ENCODE data around the gene SPTB. TPM values are rescaled to one million over a fixed set of nuclear protein-coding genes. Genes with fewer than 3 reads are reported as not detected.
"Not testable (repeated sequence)": the region's sequence is repeated elsewhere in the genome, so short reads cannot be mapped to it uniquely, and the experiment has no call there.

The SPTB gene
- polyA plus RNA-seq, 4 donors: 13.1 to 19.2 (median 15.3) TPM

DNA sequence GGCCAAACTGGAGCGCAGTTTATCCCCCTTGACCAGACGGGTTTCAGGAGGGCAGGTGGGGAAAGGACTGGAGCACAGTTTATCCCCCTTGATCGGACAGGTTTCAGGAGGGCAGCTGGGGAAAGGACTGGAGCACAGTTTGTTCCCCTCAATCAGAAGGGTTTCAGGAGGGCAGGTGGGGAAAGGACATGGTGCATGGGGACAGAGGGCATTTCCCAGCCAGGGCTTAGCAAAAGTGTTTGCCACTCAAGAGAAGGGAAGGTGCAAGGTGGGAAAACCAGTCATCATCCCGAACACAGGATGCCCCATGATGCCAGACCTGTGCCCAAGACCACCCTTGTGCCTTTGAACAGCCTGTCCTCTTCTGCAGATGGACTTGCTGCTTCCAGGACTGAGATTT lies 54.7 kb downstream of the SPTB start:
- no peak for DNase-seq (ENCODE audit: low read depth in 4 of 4, low spot score in 2 of 4)

DNA sequence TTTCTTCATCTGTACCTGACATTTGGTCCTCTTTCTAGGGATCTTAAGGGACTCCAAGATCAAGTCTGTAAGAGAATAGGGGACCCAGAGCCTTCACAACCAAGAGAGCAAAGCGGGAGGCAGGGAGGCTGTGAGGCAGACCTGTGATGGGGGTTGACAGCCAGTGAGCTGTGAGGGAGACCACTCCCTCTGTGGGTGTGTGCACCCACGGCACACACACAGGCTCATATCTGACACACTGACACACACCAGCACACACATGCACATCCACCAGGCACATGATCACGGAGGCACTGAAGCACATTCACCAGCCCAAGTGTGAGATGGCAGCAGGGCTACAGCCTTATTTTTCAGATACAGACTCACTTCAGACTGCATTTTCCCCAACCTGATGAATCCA lies 55.2 kb downstream of the SPTB start:
- no peak for DNase-seq (ENCODE audit: low read depth in 4 of 4, low spot score in 2 of 4)

DNA sequence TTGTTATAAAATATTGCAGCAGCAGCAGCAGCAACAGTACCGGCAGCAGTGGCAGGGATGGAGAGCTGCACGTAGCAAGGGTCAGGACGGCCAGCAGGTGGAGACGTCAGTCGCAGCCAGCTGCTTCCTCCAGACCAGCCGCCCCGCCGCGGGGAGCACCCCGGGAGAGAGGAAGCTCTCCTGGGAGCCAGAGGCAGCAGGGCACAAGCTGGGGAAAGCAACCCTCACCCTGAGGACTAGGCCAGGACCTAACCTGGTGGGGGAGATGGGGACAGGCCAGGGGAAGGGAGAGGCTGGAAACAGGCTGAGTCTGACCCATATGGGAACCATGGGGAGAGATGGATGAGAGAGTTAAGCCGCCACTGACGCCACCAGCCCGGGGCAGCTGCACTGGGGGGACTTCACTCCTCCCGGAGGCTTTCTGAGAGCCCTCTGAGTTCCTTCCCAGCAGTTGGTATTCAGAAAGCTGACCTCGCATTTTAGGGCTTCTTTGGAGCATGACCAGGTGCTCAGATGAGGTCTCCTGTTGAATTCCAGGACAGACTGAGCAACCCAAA lies 56.3 kb downstream of the SPTB start:
- DNase-seq (ENCODE audit: low read depth in 4 of 4, low spot score in 2 of 4): peak in 1 of 4 donors; percentile 64

- no peak for DNase-seq (ENCODE audit: low read depth in 4 of 4, low spot score in 2 of 4)
Measured at GRCh38 chr14:64821651-64822050, 58.1 kb downstream of the SPTB start.

- DNase-seq (ENCODE audit: low read depth in 4 of 4, low spot score in 2 of 4): no peak
Measured at GRCh38 chr14:64818151-64818550, 61.6 kb downstream of the SPTB start.

GRCh38 chr14:64817631-64818030 lies 62.1 kb downstream of the SPTB start:
- no peak for DNase-seq (ENCODE audit: low read depth in 4 of 4, low spot score in 2 of 4)

DNA sequence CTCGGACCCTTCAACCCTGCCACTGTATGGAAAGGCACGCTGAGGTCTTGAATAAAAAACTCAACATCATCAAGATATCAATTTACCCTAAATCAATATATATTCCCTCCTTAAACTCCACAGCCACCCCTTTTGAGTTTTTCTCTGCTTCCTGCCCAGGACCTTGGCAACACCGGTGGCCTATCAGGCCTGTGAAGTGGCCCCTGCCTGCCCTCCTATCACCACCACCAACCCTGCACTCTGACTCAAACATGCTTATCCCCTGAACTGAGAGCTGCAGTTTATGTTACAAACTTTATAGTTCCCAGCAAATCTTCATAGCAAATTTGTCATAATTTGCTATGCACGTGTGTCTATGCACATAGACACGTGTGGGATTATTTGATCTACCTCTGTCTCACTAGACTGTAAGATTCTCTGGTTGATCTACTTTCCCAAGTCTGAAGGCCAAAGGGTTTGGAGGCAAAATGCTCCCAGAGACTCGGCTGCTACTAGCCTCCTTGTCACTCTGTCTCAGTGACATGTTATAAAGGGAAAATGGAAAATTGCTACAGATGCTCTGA lies 63.4 kb downstream of the SPTB start:
- no peak for DNase-seq (ENCODE audit: low read depth in 4 of 4, low spot score in 2 of 4)

- DNase-seq (ENCODE audit: low read depth in 4 of 4, low spot score in 2 of 4): no peak
Measured at GRCh38 chr14:64815257-64815656, 64.5 kb downstream of the SPTB start.

- DNase-seq (ENCODE audit: low read depth in 4 of 4, low spot score in 2 of 4): peak in 1 of 4 donors; percentile 29
Measured at GRCh38 chr14:64812412-64812811, 67.3 kb downstream of the SPTB start.

DNA sequence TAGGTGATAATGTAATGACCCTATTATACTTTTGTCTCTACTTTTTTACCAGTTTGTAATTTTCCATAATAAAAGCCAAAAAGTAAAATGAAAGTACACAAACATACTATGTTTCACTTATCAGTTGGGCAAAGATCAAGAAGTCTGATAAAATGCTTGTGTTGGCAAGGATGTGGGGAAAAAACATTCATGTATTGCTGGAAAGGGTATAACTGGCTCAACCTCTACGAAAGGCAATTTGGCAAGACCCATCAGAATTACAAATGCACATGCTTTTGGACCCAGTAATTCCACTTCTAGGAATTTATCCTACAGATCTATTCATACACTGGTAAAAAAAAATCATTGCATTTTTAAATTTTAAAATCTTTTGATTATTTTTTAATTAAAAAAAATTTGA lies 68.0 kb downstream of the SPTB start:
- DNase-seq (ENCODE audit: low read depth in 4 of 4, low spot score in 2 of 4): no peak

DNA sequence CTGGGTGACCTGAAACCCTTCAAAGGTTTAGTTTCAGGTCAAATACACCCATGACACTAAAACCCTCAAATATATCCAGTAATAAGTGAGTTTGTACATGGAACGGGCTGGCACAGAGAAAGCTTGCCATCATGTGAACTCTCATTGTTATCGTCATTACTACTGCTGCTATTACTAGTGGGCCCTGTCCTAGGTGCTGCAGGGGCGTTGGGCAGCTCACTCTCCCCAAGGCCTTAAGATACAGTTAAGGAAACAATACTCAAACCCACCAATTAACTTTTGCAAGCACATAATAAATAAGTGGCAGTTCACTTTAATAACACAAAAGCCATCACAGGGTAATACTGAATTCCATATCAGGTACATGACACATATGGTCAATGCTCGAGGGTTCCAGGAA lies 71.3 kb downstream of the SPTB start:
- DNase-seq (ENCODE audit: low read depth in 4 of 4, low spot score in 2 of 4): no peak

DNA sequence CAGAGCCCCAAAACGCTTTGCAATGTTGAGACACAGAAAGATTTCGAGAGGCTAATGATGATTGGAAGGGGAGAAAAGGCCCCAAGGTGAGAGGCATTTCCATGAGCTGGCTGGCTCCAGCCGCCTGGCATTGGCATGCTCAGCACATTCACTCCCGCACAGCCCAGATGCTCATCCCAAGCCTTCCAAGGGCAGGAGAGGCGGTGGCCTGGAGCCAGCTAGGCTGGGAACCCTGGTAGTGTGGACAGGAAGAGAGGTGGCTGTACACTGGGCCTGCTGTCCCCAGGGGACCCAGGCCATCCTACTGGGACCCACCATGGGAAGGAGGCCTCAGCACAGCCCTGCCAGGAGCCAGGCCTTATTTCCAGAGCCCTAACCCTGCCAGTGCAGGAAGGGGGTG lies 72.2 kb downstream of the SPTB start:
- no peak for DNase-seq (ENCODE audit: low read depth in 4 of 4, low spot score in 2 of 4)

DNA sequence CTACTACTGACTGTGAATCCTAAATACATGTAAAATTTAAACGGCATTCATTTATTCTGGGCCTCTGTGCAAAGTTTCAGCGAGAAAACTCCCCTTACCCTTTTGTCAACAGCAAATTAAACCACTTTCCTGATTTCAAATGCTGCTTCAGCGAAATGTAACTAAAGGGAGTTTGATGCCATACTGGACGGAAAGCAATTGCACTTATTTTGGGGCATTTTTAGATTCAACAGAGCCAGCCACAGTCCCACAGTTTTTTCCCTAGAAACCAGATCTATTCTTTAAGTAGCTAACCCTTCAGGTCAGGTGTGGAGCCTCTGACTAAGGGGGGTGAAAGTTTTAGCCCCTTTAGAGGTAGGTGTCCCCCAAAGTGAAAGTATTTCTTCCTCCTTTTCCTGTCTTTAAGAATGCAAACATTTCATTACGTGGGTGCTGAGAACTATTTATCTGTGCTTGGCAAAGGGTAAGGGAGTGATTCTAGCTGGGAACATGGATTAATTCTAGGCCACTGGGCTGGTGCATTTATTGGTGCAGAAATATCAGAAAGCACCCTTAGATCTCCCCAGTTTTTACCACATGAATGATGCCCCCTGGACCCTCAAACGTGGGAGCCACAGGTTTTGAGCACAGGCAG lies 72.7 kb downstream of the SPTB start:
- no peak for DNase-seq (ENCODE audit: low read depth in 4 of 4, low spot score in 2 of 4)

GRCh38 chr14:64806202-64806861 lies 73.4 kb downstream of the SPTB start:
- DNase-seq (ENCODE audit: low read depth in 4 of 4, low spot score in 2 of 4): no peak

DNA sequence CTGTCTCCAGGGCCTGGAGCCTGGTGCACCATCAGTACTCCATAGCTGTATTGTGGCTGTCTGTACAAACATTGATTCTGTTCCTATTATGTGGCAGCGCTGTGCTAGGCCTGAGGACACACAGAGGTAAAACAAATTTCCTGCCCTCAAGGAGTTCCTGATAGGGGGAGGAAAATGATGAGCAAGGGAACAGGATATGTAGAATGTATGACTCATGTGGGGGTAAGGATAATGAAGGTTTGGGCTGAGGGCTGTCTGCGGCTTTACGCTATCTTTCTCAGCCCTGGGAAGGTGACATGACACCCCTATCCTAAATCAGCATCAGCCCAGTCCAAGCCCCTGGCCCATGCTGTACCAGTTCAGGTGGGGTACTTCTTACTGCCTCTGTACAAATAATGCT lies 74.1 kb downstream of the SPTB start:
- DNase-seq (ENCODE audit: low read depth in 4 of 4, low spot score in 2 of 4): not testable (repeated sequence)

DNA sequence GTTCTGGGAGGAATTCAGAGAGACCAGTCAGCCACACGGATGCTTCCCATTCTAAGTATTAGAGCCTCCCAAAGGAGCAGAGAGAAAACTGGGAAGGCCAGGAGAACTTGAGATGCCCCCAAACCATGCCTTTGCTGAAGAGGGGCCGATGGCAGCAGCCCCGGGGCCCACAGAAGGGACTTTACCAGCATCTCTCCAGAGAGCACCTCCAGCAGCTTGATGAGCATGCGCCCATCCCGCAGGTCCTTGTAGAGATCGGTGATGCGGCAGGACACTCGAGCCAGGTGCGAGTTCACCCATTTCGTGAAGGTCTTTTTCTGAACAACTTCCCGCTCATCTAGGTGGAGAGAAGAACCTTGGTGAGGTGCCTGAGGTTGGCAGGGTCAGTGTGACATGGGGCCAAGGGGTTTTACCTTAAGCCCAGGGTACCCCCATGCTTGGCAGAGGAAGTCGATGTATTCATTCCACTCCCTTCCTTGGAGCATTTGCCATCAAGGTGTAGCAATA lies 74.9 kb downstream of the SPTB start:
- DNase-seq (ENCODE audit: low read depth in 4 of 4, low spot score in 2 of 4): no peak

- no peak for DNase-seq (ENCODE audit: low read depth in 4 of 4, low spot score in 2 of 4)
Measured at GRCh38 chr14:64801800-64802199, 77.9 kb downstream of the SPTB start.

GRCh38 chr14:64801046-64801445 lies 78.7 kb downstream of the SPTB start:
- DNase-seq (ENCODE audit: low read depth in 4 of 4, low spot score in 2 of 4): no peak

DNA sequence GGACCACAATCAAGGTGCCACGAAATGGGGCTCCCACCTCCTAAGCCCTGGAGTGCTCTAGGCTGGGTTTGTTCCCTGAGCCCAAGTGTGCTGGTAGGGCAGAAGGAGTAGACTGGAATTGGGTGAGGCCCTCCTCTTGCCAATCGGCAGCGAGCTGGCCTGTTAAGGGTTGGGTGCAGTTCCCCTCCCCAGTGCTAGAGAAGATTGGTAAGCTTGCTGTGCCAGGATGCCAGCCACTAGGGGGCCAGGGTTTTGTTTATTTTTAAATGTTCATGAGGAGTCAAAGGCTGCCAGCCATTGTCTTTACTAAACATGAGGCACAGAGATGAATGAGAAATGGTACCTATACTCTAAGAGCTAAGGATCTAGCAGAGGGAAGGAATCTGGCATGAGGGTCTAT lies 79.7 kb downstream of the SPTB start:
- no peak for DNase-seq (ENCODE audit: low read depth in 4 of 4, low spot score in 2 of 4)

- no peak for DNase-seq (ENCODE audit: low read depth in 4 of 4, low spot score in 2 of 4)
Measured at GRCh38 chr14:64799555-64799954, 80.2 kb downstream of the SPTB start.

- DNase-seq (ENCODE audit: low read depth in 4 of 4, low spot score in 2 of 4): no peak
Measured at GRCh38 chr14:64796369-64796768, 83.3 kb downstream of the SPTB start.

- DNase-seq (ENCODE audit: low read depth in 4 of 4, low spot score in 2 of 4): no peak
Measured at GRCh38 chr14:64795921-64796320, 83.8 kb downstream of the SPTB start.
